GM10266 (cell line): ENCODE data around the gene EHMT1.

ENCODE experiments used
- DNase-seq: peaks from one replicate; pipeline ENCODE4 v3.0.0; 2012; ENCODE audit errors: extremely low spot score
- TF ChIP-seq, protein P1 (sequence below): IDR thresholded peaks from 2 replicates; pipeline ENCODE4 v1.5.1; 2012; ENCODE audit warnings: mild to moderate bottlenecking, low read depth; ENCODE audit not compliant: control insufficient read depth, insufficient read depth; ENCODE audit errors: missing control alignments

Gene EHMT1

DNA sequence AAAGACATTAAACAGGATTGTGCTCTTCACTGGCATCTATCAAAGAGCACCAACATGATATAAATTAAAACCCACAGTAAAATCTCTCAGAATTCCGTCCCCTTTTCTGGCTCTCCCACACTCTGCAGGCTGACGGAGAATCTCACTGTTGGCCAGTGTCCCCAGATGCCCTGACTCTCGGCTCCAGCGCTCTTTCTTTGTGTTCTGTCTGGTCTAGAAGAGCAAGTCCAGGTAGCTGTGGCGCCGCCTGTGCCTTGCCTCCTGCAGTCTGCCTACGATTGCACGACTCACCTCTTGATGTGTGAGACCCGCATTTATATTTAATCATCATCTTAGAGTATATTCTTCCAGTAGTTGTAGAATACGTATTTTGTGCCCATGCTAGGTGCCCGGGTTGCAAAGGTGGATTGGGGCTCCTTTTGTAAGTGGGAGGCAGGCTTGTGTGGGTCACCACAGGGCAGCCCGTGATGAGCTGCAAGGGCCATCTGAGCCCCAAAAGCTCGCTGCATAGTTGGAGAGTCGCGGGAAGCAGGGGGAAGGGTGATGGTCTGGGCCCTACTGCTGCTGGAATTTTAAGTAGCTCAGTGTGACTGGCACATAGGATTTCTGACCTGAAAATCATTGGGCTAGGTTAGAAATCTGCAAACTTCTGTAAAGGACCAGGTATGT is 55.6 kb downstream of the EHMT1 start:
- DNase-seq, result no peak
- TF ChIP-seq, protein P1, sequence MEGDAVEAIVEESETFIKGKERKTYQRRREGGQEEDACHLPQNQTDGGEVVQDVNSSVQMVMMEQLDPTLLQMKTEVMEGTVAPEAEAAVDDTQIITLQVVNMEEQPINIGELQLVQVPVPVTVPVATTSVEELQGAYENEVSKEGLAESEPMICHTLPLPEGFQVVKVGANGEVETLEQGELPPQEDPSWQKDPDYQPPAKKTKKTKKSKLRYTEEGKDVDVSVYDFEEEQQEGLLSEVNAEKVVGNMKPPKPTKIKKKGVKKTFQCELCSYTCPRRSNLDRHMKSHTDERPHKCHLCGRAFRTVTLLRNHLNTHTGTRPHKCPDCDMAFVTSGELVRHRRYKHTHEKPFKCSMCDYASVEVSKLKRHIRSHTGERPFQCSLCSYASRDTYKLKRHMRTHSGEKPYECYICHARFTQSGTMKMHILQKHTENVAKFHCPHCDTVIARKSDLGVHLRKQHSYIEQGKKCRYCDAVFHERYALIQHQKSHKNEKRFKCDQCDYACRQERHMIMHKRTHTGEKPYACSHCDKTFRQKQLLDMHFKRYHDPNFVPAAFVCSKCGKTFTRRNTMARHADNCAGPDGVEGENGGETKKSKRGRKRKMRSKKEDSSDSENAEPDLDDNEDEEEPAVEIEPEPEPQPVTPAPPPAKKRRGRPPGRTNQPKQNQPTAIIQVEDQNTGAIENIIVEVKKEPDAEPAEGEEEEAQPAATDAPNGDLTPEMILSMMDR, result no peak

DNA sequence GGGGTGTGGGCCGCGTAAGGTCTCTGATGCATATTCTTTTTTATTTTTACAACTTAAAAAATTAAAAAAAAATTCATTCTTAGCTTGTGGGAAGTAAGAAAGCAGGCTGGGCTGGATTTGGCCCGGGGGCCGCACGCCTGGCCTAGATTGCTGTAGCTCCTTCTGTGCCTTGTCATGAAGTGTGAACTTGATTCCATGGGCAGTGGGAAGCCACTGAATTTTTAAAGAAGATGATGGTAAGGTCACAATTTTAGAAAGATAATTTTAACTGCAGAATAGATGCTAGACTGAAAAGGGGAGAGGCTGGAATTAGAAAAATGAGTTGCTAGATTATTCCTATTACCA is 56.1 kb downstream of the EHMT1 start:
- no peak for DNase-seq
- TF ChIP-seq, protein P1, result no peak

DNA sequence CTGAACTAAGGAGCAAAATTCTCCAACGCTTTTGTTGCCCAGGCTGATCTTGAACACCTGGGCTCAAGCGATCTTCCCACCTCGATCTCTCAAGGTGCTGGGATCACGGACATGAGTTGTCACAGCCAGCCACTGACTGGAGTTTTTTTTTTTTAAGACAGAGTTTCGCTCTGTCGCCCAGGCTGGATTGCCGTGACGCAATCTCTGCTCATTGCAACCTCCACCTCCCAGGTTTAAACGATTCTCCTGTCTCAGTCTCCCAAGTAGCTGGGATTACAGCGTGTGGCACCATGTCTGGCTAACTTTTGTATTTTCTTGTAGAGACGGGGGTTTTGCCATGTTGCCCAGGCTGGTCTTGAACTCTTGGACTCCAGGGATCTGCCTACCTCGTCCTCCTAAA is 58.2 kb downstream of the EHMT1 start:
- TF ChIP-seq, protein P1, result no peak
- no peak for DNase-seq

DNA sequence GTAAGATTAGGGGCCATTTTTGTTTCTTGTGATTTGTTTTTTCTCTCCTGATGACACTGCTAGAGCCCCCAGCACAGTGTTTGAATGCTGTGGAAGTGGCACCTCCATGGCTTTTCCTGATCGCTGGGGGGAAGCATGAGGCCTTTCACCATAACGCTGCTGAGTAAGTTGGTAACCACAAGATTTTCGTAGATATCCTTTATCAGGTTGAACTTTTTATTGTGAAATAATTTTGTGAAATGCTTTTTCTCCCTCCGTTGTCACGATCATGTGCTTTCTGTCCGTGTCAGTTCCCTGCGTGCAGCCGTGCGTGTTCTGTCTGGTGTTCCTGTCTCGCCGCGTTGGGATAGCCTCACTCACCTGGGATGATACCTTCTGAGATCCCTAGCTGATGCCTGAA is 59.4 kb downstream of the EHMT1 start:
- TF ChIP-seq, protein P1, result no peak
- DNase-seq, result no peak

DNA sequence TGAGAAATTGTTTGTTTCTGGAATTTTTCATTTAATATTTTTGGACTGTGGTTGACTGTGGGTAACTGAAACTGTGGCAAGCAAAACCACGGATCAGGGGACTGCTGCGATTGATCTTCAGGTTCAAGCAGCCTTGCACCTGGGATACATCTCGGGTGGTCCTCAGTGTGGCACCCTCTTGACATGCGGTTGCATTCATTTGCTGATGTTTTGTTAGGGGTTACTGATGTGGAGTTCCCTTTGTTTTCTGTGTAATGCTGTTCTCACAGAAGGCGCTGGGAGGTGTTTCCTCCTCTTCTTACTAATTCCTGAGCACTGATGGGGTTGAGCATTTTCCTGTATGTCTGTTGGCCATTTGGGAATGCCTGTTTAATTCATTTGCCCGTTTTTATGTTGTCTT is 60.4 kb downstream of the EHMT1 start:
- TF ChIP-seq, protein P1, result no peak
- no peak for DNase-seq

DNA sequence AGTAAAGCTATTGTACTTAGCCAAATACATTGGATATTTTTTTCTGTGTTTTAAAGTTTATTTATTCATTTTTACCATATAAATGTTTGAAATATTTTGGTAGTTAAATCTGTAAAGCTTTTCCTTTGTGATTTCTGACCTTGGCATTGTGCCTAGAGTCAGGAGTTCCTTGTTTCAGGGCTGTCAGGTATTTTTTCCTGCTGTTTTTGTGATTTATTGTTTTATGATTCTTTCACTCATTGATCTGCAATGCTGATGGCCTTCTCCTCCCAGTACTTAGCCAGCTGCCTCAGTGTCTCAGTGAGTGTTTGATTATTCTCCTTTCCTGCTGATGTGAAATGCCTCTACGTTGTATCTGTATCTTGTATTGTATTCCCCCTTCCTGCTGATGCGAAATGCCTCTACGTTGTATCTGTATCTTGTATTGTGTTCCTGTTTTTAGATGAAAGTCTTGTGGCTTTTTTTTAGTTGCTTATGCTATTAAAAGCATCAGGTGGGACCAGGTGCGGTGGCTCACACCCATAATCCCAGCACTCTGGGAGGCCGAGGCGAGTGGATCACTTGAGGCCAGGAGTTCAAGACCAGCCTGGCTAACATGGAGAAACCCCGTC is 61.0 kb downstream of the EHMT1 start:
- TF ChIP-seq, protein P1, result no peak
- DNase-seq, result no peak
